Mucosa of descending colon (tissue), 3 donors: ENCODE measurements around the gene TUBB2A. TPM values are rescaled to one million over a fixed set of nuclear protein-coding genes. Genes with fewer than 3 reads are reported as not detected.
"Not testable (repeated sequence)": the region's sequence is repeated elsewhere in the genome, so short reads cannot be mapped to it uniquely, and the experiment has no call there.

Source experiments
- ATAC-seq: fragments of 200-7000 bp; cut with Tn5 transposase; one replicate; pipeline ENCODE4 v1.9.1; 2020; ENCODE audit warnings: mild to moderate bottlenecking, moderate library complexity
- DNase-seq, 3 donors: peaks; one replicate each; pipeline ENCODE4 v3.0.0-alpha.2; 2020
- H3K36me3 ChIP-seq: fragments of 200-600 bp; one replicate; pipeline ENCODE4 v1.8.0; 2021; ENCODE audit warnings: low read depth, mild to moderate bottlenecking
- H3K4me1 ChIP-seq: fragments of 200-600 bp; one replicate; pipeline ENCODE4 v1.8.0; 2021; ENCODE audit warnings: low read depth, mild to moderate bottlenecking
- H3K4me3 ChIP-seq: fragments of 200-600 bp; one replicate; pipeline ENCODE4 v1.8.0; 2021; ENCODE audit warnings: mild to moderate bottlenecking
- H3K9me3 ChIP-seq: fragments of 200-600 bp; one replicate; pipeline ENCODE4 v1.8.0; 2021; ENCODE audit warnings: mild to moderate bottlenecking
- CTCF ChIP-seq: fragments of 200-600 bp; IDR thresholded peaks from one replicate; pipeline ENCODE4 v1.8.0; 2022; ENCODE audit warnings: antibody characterized with exemption, mild to moderate bottlenecking
- intact Hi-C, 2 donors: fragments of 100-400 bp; cut with DNase I in 1 of 2; cut with micrococcal nuclease in 1 of 2; formaldehyde crosslinking; loops; one replicate each; pipeline versions ENCODE4 v1.11.0 to v1.11.1; 2022; cut with DNase I, micrococcal nuclease
- total RNA-seq, 3 donors: library from RNA; stranded (reverse); fragmentation: NEBNext Ultra II Directional in 2 of 3; extraction: Animal tissue kit (Norgen Biotek cat#: 25700) in 2 of 3; gene quantifications; one replicate each; pipeline versions ENCODE4 v1.2.1 to v1.2.4, GENCODE V29; 2021 to 2023
- donor health status: DM: no; HTN: no; CAD: no; lungs with moderate emphysema.
- donor health status: DM: no; HTN: no; CAD: no.
- donor health status: DM: no; HTN: yes; CAD: no.

TUBB2A gene
- total RNA-seq, 3 donors from 2014 or later, result 16.4 to 92.8 (median 38.4) TPM

- Histone ChIP-seq H3K9me3 (no peaks in the 10 kb centered on the region), H3K4me1 (peaks cover 19% of the 10 kb centered on the region), H3K36me3 (no peaks in the 10 kb centered on the region), H3K4me3 (no peak overlapping the region)
- no peak for DNase-seq
- no peak for ATAC-seq
- TF ChIP-seq CTCF, result no peak
- intact Hi-C loops, result no loop called here
Observed at GRCh38 chr6:3138341-3138740, 19.0 kb downstream of the TUBB2A start.

- intact Hi-C loops, ATAC-seq, H3K9me3 ChIP-seq, H3K4me3 ChIP-seq, H3K36me3 ChIP-seq, DNase-seq: not testable (repeated sequence)
- peaks cover 19% of the 10 kb centered on the region for H3K4me1 ChIP-seq
Observed at GRCh38 chr6:3137873-3138272, 19.5 kb downstream of the TUBB2A start.

DNA sequence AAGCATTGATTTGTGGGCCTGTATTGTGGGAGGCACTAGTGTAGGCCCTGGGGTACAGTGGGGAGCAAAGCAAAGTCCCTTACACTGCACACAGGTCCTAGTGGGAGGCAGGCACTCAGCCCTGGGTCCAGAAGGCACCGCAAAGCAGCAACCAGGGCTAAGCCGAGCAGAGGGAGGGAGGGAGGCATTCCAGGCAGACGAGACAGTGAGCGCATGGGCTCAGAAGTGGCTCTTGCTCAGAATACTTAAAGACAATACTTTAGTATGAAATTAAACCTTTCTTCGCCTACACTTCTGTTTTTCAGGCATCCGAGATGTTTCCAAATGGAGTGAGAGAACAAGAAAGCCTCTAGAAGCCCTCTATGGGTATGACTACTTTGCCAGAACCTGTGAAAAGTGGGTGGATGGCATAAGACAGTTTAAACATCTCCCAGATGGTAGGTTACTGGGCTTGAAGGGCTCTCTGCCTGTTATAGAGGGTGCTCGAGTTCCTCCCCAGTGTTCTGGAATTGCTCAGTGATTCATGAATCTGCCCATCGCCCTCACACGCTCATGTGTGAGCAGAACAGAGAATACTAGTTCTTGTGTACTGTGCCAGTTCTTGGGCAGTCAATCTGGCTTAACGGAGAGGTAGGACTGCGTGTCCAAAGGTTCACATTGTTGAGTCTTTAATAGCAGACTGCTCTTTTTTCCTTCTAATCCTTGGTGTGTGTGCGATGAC, 20.1 kb downstream of the TUBB2A start:
- DNase-seq, result no peak
- Histone ChIP-seq H3K4me3 (no peak overlapping the region), H3K9me3 (no peaks in the 10 kb centered on the region), H3K36me3 (no peaks in the 10 kb centered on the region), H3K4me1 (peaks cover 19% of the 10 kb centered on the region)
- intact Hi-C loops, result no loop called here
- no peak for TF ChIP-seq CTCF
- ATAC-seq, result no peak

- peaks cover 19% of the 10 kb centered on the region for H3K4me1 ChIP-seq
- no peak for TF ChIP-seq CTCF
- ATAC-seq, result peak; percentile 45
- no peaks in the 10 kb centered on the region for H3K36me3 ChIP-seq
- DNase-seq, result no peak
- intact Hi-C loops, result no loop called here
- H3K9me3 ChIP-seq, result no peaks in the 10 kb centered on the region
- no peak overlapping the region for H3K4me3 ChIP-seq
Observed at GRCh38 chr6:3136292-3137011, 20.9 kb downstream of the TUBB2A start.

DNA sequence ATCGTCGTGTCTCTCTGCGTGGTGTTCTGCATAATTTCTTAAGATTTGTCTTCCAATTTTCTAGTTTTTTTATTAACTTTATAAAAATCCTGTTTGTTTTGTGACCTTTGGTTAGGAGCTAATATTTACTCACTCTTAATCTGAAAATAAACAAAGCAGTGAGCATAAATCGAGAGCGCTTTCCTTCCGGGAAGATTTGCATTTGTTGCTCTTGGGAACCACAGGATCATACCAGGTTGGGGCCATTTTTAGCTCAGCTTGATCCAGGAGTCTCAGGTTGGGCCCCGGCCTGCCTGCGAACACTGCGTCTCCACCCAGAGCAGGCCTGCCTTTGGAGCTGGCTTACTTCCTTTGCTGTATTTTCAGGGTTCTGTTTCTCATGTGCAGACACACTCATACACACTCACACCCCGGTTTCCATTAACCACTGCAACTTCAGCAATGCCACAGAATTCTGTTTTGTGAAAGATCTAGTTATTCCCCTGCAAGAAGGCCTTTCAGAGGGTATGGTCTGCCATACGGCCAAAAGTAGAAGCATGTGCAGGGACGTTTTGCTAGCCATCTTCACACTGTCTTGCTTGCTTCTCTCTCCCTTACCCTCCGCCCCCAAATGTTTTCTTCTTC, 21.6 kb downstream of the TUBB2A start:
- Histone ChIP-seq H3K4me3 (no peak overlapping the region), H3K9me3 (no peaks in the 10 kb centered on the region), H3K36me3 (no peaks in the 10 kb centered on the region), H3K4me1 (peaks cover 19% of the 10 kb centered on the region)
- intact Hi-C loops, result no loop called here
- TF ChIP-seq CTCF, result no peak
- DNase-seq (peak in 1 of 3 donors; percentile 28), ATAC-seq (peak; percentile 60)

- no peak for ATAC-seq
- intact Hi-C loops, result no loop called here
- Histone ChIP-seq H3K9me3 (no peaks in the 10 kb centered on the region), H3K4me1 (peaks cover 10% of the 10 kb centered on the region), H3K36me3 (no peaks in the 10 kb centered on the region), H3K4me3 (no peak overlapping the region)
- no peak for TF ChIP-seq CTCF
- DNase-seq, result no peak
Observed at GRCh38 chr6:3133515-3133914, 23.8 kb downstream of the TUBB2A start.
